ENCODE data around the gene YEATS4. TPM values are rescaled to one million over a fixed set of nuclear protein-coding genes. Genes with fewer than 3 reads are reported as not detected.

The YEATS4 gene
- total and polyA plus RNA-seq, 9 of the 15 experiments (the other 6 are each of a cell fraction or from before 2014, with no cell fraction given) = 25.9 to 92.2 (median 49.2) TPM

GRCh38 chr12:69348162-69348938 is 11.2 kb upstream of the YEATS4 start, which contains the start of gene LYZ (continued):
- TF ChIP-seq, protein P1, sequence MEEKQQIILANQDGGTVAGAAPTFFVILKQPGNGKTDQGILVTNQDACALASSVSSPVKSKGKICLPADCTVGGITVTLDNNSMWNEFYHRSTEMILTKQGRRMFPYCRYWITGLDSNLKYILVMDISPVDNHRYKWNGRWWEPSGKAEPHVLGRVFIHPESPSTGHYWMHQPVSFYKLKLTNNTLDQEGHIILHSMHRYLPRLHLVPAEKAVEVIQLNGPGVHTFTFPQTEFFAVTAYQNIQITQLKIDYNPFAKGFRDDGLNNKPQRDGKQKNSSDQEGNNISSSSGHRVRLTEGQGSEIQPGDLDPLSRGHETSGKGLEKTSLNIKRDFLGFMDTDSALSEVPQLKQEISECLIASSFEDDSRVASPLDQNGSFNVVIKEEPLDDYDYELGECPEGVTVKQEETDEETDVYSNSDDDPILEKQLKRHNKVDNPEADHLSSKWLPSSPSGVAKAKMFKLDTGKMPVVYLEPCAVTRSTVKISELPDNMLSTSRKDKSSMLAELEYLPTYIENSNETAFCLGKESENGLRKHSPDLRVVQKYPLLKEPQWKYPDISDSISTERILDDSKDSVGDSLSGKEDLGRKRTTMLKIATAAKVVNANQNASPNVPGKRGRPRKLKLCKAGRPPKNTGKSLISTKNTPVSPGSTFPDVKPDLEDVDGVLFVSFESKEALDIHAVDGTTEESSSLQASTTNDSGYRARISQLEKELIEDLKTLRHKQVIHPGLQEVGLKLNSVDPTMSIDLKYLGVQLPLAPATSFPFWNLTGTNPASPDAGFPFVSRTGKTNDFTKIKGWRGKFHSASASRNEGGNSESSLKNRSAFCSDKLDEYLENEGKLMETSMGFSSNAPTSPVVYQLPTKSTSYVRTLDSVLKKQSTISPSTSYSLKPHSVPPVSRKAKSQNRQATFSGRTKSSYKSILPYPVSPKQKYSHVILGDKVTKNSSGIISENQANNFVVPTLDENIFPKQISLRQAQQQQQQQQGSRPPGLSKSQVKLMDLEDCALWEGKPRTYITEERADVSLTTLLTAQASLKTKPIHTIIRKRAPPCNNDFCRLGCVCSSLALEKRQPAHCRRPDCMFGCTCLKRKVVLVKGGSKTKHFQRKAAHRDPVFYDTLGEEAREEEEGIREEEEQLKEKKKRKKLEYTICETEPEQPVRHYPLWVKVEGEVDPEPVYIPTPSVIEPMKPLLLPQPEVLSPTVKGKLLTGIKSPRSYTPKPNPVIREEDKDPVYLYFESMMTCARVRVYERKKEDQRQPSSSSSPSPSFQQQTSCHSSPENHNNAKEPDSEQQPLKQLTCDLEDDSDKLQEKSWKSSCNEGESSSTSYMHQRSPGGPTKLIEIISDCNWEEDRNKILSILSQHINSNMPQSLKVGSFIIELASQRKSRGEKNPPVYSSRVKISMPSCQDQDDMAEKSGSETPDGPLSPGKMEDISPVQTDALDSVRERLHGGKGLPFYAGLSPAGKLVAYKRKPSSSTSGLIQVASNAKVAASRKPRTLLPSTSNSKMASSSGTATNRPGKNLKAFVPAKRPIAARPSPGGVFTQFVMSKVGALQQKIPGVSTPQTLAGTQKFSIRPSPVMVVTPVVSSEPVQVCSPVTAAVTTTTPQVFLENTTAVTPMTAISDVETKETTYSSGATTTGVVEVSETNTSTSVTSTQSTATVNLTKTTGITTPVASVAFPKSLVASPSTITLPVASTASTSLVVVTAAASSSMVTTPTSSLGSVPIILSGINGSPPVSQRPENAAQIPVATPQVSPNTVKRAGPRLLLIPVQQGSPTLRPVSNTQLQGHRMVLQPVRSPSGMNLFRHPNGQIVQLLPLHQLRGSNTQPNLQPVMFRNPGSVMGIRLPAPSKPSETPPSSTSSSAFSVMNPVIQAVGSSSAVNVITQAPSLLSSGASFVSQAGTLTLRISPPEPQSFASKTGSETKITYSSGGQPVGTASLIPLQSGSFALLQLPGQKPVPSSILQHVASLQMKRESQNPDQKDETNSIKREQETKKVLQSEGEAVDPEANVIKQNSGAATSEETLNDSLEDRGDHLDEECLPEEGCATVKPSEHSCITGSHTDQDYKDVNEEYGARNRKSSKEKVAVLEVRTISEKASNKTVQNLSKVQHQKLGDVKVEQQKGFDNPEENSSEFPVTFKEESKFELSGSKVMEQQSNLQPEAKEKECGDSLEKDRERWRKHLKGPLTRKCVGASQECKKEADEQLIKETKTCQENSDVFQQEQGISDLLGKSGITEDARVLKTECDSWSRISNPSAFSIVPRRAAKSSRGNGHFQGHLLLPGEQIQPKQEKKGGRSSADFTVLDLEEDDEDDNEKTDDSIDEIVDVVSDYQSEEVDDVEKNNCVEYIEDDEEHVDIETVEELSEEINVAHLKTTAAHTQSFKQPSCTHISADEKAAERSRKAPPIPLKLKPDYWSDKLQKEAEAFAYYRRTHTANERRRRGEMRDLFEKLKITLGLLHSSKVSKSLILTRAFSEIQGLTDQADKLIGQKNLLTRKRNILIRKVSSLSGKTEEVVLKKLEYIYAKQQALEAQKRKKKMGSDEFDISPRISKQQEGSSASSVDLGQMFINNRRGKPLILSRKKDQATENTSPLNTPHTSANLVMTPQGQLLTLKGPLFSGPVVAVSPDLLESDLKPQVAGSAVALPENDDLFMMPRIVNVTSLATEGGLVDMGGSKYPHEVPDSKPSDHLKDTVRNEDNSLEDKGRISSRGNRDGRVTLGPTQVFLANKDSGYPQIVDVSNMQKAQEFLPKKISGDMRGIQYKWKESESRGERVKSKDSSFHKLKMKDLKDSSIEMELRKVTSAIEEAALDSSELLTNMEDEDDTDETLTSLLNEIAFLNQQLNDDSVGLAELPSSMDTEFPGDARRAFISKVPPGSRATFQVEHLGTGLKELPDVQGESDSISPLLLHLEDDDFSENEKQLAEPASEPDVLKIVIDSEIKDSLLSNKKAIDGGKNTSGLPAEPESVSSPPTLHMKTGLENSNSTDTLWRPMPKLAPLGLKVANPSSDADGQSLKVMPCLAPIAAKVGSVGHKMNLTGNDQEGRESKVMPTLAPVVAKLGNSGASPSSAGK (IDR thresholded peaks at IDR 0.05) = no peak; the same call in 1 of the 2 replicates
- TF ChIP-seq MCM7 (IDR thresholded peaks at IDR 0.05) (no peak), KLF16 (IDR thresholded peaks at IDR 0.05) (no peak), CC2D1A (IDR thresholded peaks at IDR 0.05) (no peak), SOX6 (IDR thresholded peaks at IDR 0.05) (no peak), ZNF511 (CRISPR knock-in tag; IDR thresholded peaks at IDR 0.05) (no peak), E2F3 (CRISPR knock-in tag; IDR thresholded peaks at IDR 0.05) (no peak), SIN3B (IDR thresholded peaks at IDR 0.05; ENCODE audit: low read depth) (no peak), SIRT6 (IDR thresholded peaks at IDR 0.05; ENCODE audit: low read depth, low read length) (no peak), RBBP5 (IDR thresholded peaks at IDR 0.05; ENCODE audit: borderline replicate concordance, insufficient read depth, low read length, poor library complexity, severe bottlenecking) (no peak), ZBTB9 (CRISPR knock-in tag; IDR thresholded peaks at IDR 0.05) (no peak; the same call in 1 of the 2 replicates), BCL6 (CRISPR knock-in tag; IDR thresholded peaks at IDR 0.05) (no peak)
- TF ChIP-seq, protein P2, sequence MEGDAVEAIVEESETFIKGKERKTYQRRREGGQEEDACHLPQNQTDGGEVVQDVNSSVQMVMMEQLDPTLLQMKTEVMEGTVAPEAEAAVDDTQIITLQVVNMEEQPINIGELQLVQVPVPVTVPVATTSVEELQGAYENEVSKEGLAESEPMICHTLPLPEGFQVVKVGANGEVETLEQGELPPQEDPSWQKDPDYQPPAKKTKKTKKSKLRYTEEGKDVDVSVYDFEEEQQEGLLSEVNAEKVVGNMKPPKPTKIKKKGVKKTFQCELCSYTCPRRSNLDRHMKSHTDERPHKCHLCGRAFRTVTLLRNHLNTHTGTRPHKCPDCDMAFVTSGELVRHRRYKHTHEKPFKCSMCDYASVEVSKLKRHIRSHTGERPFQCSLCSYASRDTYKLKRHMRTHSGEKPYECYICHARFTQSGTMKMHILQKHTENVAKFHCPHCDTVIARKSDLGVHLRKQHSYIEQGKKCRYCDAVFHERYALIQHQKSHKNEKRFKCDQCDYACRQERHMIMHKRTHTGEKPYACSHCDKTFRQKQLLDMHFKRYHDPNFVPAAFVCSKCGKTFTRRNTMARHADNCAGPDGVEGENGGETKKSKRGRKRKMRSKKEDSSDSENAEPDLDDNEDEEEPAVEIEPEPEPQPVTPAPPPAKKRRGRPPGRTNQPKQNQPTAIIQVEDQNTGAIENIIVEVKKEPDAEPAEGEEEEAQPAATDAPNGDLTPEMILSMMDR (IDR thresholded peaks at IDR 0.05 in 2 of 3, conservative IDR thresholded peaks at IDR 0.05 in 1 of 3; ENCODE audit: insufficient read depth in 2 of 3, low read depth in 1 of 3, low read length in 3 of 3) = no peak
